ENCODE data around the gene PEAR1. TPM values are rescaled to one million over a fixed set of nuclear protein-coding genes. Genes with fewer than 3 reads are reported as not detected.

The PEAR1 gene
- total RNA-seq, 1 donor from 2014 or later: 39.8 TPM

DNA sequence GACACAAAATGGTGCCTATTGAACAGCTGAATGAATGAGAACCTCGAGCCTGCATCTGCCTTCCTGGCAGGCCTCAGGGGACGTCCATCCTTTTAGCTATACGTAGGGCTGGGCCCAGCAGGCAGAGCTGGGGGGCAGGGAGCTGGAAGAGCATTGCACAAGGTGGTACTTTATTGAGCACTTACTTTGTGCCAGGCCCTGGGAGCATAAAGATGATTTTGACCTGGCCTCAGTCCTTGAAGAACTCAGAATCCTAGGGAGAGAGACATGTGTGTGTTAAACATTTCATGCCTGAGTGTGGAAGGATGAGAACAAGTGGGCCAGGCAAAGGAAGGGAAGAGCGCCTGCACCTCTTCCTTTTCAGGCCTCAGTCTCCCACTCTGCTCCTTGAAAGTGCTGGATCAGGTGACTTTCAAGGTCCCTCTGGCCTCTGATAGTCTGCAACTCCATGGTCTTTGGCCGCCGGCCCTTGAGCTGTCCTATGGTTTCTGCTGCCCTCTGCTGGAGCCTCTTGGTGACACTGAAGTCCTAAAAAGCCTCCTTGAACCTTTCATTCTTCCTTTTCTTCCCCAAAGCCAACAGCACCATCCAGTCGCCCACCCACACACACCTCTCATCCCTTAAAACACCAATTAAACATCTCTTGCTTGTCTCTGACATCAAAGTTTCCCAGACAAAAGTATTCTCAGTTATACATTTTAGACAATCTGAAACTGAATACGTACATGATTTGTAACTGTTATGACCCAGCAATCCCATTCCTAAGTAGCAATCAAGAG lies 3.5 kb upstream of the PEAR1 start:
- Histone ChIP-seq H3K4me1 (peaks cover 6 to 8% of the 10 kb centered on the region in 2 donors), H3K4me3 (no peak overlapping the region), H3K27ac (no peak overlapping the region), H3K27me3 (no peaks in the 10 kb centered on the region), H3K36me3 (no peaks in the 10 kb centered on the region), H3K9me3 (no peaks in the 10 kb centered on the region)
- TF ChIP-seq, protein P1, sequence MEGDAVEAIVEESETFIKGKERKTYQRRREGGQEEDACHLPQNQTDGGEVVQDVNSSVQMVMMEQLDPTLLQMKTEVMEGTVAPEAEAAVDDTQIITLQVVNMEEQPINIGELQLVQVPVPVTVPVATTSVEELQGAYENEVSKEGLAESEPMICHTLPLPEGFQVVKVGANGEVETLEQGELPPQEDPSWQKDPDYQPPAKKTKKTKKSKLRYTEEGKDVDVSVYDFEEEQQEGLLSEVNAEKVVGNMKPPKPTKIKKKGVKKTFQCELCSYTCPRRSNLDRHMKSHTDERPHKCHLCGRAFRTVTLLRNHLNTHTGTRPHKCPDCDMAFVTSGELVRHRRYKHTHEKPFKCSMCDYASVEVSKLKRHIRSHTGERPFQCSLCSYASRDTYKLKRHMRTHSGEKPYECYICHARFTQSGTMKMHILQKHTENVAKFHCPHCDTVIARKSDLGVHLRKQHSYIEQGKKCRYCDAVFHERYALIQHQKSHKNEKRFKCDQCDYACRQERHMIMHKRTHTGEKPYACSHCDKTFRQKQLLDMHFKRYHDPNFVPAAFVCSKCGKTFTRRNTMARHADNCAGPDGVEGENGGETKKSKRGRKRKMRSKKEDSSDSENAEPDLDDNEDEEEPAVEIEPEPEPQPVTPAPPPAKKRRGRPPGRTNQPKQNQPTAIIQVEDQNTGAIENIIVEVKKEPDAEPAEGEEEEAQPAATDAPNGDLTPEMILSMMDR (IDR thresholded peaks at IDR 0.05): peak; percentile 57 to 83 (median 74)
- peak in 1 of 2 donors; percentile 87 for DNase-seq (ENCODE audit: low spot score in 2 of 2)
- intact Hi-C loops (cut with DNase I): loop anchor here (10.0 kb wide), 1 partner anchor 195 kb away; no protein-coding TSS in a partner anchor

GRCh38 chr1:156892190-156893047 lies 1.1 kb upstream of the PEAR1 start:
- H3K4me1 ChIP-seq: peaks cover 6 to 16% of the 10 kb centered on the region in 2 donors
- no peaks in the 10 kb centered on the region for H3K27me3 ChIP-seq
- intact Hi-C loops (cut with DNase I): loop anchor here (2.0 to 10.0 kb wide), 3 partner anchors 28 to 198 kb away; partner anchors contain the start of genes ISG20L2, LRRC71 and METTL25B
- no peaks in the 10 kb centered on the region for H3K36me3 ChIP-seq
- H3K9me3 ChIP-seq: no peaks in the 10 kb centered on the region
- peak overlapping the region; percentile 92 to 94 for H3K27ac ChIP-seq
- peak overlapping the region; percentile 31 to 70 for H3K4me3 ChIP-seq
- TF ChIP-seq, protein P1 (IDR thresholded peaks at IDR 0.05): peak; percentile 75 to 84 (median 77)
- DNase-seq (ENCODE audit: low spot score in 2 of 2): peak; percentile 36 to 92

- no peak for DNase-seq (ENCODE audit: low spot score in 2 of 2)
- Histone ChIP-seq H3K4me1 (peaks cover 6 to 27% of the 10 kb centered on the region in 2 donors), H3K9me3 (no peaks in the 10 kb centered on the region), H3K36me3 (no peaks in the 10 kb centered on the region), H3K27me3 (no peaks in the 10 kb centered on the region), H3K27ac (peak overlapping the region; percentile 92 to 94), H3K4me3 (peak overlapping the region; percentile 54 to 70)
- TF ChIP-seq, protein P1 (IDR thresholded peaks at IDR 0.05): no peak
- intact Hi-C loops (cut with DNase I): loop anchor here (10.0 kb wide), 1 partner anchor 199 kb away; no protein-coding TSS in a partner anchor
Measured at GRCh38 chr1:156894001-156894400, 483 bp downstream of the PEAR1 start.

GRCh38 chr1:156894711-156895454 lies 1.4 kb downstream of the PEAR1 start:
- intact Hi-C loops (cut with DNase I): loop anchor here (10.0 kb wide), 1 partner anchor 200 kb away; no protein-coding TSS in a partner anchor
- no peaks in the 10 kb centered on the region for H3K36me3 ChIP-seq
- TF ChIP-seq, protein P1 (IDR thresholded peaks at IDR 0.05): no peak
- peaks cover 6 to 27% of the 10 kb centered on the region in 2 donors for H3K4me1 ChIP-seq
- peak overlapping the region; percentile 92 to 94 for H3K27ac ChIP-seq
- no peak for DNase-seq (ENCODE audit: low spot score in 2 of 2)
- H3K4me3 ChIP-seq: peak overlapping the region; percentile 54 to 70
- H3K27me3 ChIP-seq: no peaks in the 10 kb centered on the region
- H3K9me3 ChIP-seq: no peaks in the 10 kb centered on the region

- H3K9me3 ChIP-seq: no peaks in the 10 kb centered on the region
- H3K27me3 ChIP-seq: no peaks in the 10 kb centered on the region
- no peaks in the 10 kb centered on the region for H3K36me3 ChIP-seq
- H3K4me3 ChIP-seq: peak overlapping the region in 1 of 2 donors; percentile 70
- DNase-seq (ENCODE audit: low spot score in 2 of 2): no peak
- peaks cover 6 to 27% of the 10 kb centered on the region in 2 donors for H3K4me1 ChIP-seq
- TF ChIP-seq, protein P1 (IDR thresholded peaks at IDR 0.05): no peak
- intact Hi-C loops (cut with DNase I): loop anchor here (10.0 kb wide), 1 partner anchor 201 kb away; no protein-coding TSS in a partner anchor
- H3K27ac ChIP-seq: peak overlapping the region; percentile 92 to 94
Measured at GRCh38 chr1:156895455-156895812, 1.9 kb downstream of the PEAR1 start.

Measured in ascending aorta (tissue), 2 donors.